Mucosa of stomach (tissue), 1 donor: Measurements from ENCODE around the gene RREB1.

Source experiments
- H3K27me3 ChIP-seq: one replicate; pipeline ENCODE4 v1.7.0; 2013; ENCODE audit warnings: mild to moderate bottlenecking, low read length; ENCODE audit not compliant: control insufficient read depth, insufficient read depth
- H3K36me3 ChIP-seq: one replicate; pipeline ENCODE4 v1.7.0; 2013; ENCODE audit warnings: low read length; ENCODE audit not compliant: control insufficient read depth, insufficient read depth
- H3K4me1 ChIP-seq: one replicate; pipeline ENCODE4 v1.7.0; 2013; ENCODE audit warnings: mild to moderate bottlenecking, low read length; ENCODE audit not compliant: control insufficient read depth, insufficient read depth
- H3K4me3 ChIP-seq: one replicate; pipeline ENCODE4 v1.7.0; 2013; ENCODE audit warnings: low read length
- H3K9ac ChIP-seq: one replicate; pipeline ENCODE4 v1.7.0; 2013; ENCODE audit warnings: mild to moderate bottlenecking, low read length, moderate library complexity
- H3K9me3 ChIP-seq: one replicate; pipeline ENCODE4 v1.7.0; 2013; ENCODE audit warnings: mild to moderate bottlenecking, low read length, moderate library complexity; ENCODE audit not compliant: control insufficient read depth
- donor health status: Pancreatic carcinoma.

Gene RREB1

DNA sequence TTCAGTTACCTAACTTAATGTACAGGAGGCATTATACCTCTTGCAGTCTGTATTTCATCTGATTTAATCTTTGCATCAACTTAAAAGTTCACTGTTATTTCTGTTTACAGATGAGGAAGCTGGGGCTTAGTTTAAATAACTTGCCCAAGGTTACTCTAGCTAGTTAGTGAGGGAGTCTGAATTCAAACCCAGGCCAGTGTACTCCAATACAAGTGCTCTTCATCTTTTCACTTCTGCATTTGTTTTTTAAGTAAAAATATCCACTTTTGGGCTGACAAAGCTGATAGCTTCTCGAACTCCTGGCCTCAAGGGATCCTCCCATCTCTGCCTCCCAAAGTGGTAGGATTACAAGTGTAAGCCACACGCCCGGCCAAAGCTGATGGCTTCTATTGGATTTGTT lies 23.6 kb downstream of the RREB1 start:
- no peaks in the 10 kb centered on the region for H3K9me3 ChIP-seq
- H3K4me1 ChIP-seq: peaks cover 35% of the 10 kb centered on the region
- no peak overlapping the region for H3K9ac ChIP-seq
- H3K4me3 ChIP-seq: no peak overlapping the region
- H3K36me3 ChIP-seq: no peaks in the 10 kb centered on the region
- H3K27me3 ChIP-seq: no peaks in the 10 kb centered on the region

DNA sequence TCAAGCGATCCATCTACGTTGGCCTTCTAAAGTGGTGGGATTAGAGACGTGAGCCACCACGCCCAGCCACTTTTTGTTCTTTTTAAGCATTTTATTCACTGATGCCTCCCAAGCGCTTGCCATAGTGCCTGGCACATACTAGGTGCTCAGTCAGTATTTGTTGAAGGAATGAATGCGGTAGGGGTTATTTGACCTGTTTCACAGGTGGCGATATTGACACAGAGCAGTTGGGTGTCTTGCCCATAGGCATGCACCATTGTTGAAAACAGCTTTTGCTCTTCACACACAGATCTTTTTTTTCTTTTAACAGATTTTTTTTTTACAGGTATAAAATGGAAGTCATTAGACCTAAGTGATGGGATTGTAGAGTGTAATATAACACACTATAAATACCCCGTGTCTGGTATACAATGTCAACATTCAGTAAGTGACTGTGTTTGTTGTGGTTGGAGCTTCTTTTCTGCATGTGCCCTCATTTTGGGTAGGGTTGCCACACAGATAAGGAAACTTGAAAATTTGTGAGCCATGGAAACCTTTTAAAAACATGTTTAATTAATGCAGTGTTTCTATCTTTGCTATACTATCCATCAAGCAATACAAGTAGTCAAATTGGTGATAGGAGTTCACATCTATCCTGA lies 24.8 kb downstream of the RREB1 start:
- Histone ChIP-seq H3K9me3 (no peaks in the 10 kb centered on the region), H3K27me3 (no peaks in the 10 kb centered on the region), H3K4me3 (no peak overlapping the region), H3K9ac (no peak overlapping the region), H3K4me1 (peaks cover 45% of the 10 kb centered on the region), H3K36me3 (no peaks in the 10 kb centered on the region)

- no peaks in the 10 kb centered on the region for H3K27me3 ChIP-seq
- H3K4me1 ChIP-seq: peaks cover 34% of the 10 kb centered on the region
- no peak overlapping the region for H3K4me3 ChIP-seq
- no peaks in the 10 kb centered on the region for H3K9me3 ChIP-seq
- H3K36me3 ChIP-seq: no peaks in the 10 kb centered on the region
- H3K9ac ChIP-seq: no peak overlapping the region
These were observed 27.4 kb downstream of the RREB1 start for GRCh38 chr6:7134999-7135745.

DNA sequence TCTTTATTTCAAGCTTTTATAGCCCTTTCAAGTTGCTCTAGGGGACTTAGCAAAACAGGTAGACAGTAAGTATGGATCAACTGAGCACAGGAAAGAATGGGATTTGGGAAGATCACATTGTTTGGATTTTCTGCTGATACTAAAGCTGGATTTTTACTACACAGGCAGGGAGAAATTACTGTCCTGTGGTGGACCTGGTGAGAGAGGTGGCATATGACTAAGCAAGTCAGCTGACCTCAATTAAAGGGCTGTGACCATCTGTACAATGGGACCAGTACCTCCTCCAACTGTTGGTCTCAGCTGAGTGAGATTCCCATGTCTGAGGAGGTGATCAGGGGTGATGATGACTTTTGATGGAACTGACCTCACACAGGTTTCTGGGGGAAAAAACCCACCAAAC lies 28.0 kb downstream of the RREB1 start:
- H3K9me3 ChIP-seq: no peaks in the 10 kb centered on the region
- no peaks in the 10 kb centered on the region for H3K36me3 ChIP-seq
- no peak overlapping the region for H3K9ac ChIP-seq
- no peak overlapping the region for H3K4me3 ChIP-seq
- H3K27me3 ChIP-seq: no peaks in the 10 kb centered on the region
- peaks cover 30% of the 10 kb centered on the region for H3K4me1 ChIP-seq

- Histone ChIP-seq H3K36me3 (no peaks in the 10 kb centered on the region), H3K27me3 (no peaks in the 10 kb centered on the region), H3K9ac (peak overlapping the region; percentile 4), H3K9me3 (no peaks in the 10 kb centered on the region), H3K4me3 (no peak overlapping the region), H3K4me1 (peaks cover 35% of the 10 kb centered on the region)
These were observed 29.1 kb downstream of the RREB1 start for GRCh38 chr6:7136859-7137334.

GRCh38 chr6:7137335-7138045 lies 29.7 kb downstream of the RREB1 start:
- H3K9me3 ChIP-seq: no peaks in the 10 kb centered on the region
- no peaks in the 10 kb centered on the region for H3K36me3 ChIP-seq
- H3K4me3 ChIP-seq: no peak overlapping the region
- H3K27me3 ChIP-seq: no peaks in the 10 kb centered on the region
- peak overlapping the region; percentile 4 for H3K9ac ChIP-seq
- peaks cover 40% of the 10 kb centered on the region for H3K4me1 ChIP-seq

- no peak overlapping the region for H3K4me3 ChIP-seq
- H3K9ac ChIP-seq: no peak overlapping the region
- no peaks in the 10 kb centered on the region for H3K27me3 ChIP-seq
- no peaks in the 10 kb centered on the region for H3K9me3 ChIP-seq
- peaks cover 39% of the 10 kb centered on the region for H3K4me1 ChIP-seq
- H3K36me3 ChIP-seq: no peaks in the 10 kb centered on the region
These were observed 30.3 kb downstream of the RREB1 start for GRCh38 chr6:7138046-7138531.

DNA sequence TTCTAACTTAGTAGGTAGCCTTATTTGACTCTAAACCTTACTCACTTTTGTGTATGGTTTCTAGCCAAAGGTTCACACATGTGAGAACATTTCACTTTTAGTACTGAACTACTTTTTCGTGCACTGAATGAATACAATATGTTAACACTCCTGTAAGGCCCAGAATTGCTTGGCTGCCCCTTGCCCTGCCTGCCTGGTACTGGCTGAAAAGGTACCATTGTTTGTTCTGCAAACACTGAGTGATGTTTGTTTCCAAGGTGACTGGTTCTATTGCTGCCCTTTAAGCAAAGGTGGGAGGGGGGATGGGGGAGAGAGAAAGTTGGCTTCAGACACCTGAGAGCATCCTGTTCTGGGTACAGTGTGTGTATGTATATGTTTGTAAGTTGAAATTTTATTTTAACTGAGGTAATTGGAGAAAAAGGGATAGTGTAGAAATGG lies 31.2 kb downstream of the RREB1 start:
- no peak overlapping the region for H3K9ac ChIP-seq
- H3K4me1 ChIP-seq: peaks cover 44% of the 10 kb centered on the region

GRCh38 chr6:7139835-7140470 lies 32.2 kb downstream of the RREB1 start:
- no peaks in the 10 kb centered on the region for H3K9me3 ChIP-seq
- peak overlapping the region; percentile 79 for H3K9ac ChIP-seq
- no peak overlapping the region for H3K4me3 ChIP-seq
- H3K4me1 ChIP-seq: peaks cover 49% of the 10 kb centered on the region
- H3K27me3 ChIP-seq: no peaks in the 10 kb centered on the region
- H3K36me3 ChIP-seq: no peaks in the 10 kb centered on the region

More for the DNA sequence above, 31.2 kb downstream of the RREB1 start:
- Histone ChIP-seq H3K27me3 (no peaks in the 10 kb centered on the region), H3K9me3 (no peaks in the 10 kb centered on the region), H3K36me3 (no peaks in the 10 kb centered on the region), H3K4me3 (no peak overlapping the region)

DNA sequence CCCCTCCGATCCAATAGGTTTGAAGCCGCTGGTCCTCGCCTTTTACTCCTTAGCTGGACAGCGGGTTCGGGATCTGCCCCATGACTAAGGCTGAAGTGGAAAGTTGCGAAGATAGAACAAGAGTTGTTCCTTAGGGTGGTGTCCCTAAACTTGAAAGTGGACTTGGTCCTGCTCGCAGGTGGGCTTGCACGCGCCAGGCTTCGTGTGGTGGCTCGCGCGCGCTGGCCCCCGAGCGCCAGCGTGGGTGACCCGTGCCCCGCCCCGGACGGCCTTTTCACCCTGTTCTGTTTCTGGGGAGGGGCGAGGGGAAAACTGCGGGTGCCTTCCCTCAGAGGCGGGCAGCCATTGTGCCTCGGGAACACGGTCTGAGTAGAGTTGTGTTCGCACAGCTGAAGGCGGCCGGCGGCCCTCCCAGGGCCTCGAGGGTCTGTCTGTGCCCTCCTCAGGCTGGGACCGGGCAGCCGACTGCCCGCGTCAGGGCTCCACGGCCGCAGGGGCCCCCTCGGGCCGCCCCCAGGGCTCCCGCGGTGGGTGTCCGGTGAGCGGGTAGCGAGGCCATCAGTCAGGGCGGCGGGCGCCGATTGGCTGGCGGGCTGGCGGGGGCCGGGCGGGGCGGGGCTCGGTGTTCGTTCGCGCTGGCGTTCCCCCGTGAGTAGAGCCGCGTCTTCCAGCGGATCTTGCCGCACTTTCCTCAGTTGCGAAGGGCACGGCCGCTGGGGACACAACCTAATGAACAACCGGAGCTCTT lies 33.0 kb downstream of the RREB1 start:
- H3K4me3 ChIP-seq: peak overlapping the region; percentile 33
- no peaks in the 10 kb centered on the region for H3K36me3 ChIP-seq
- H3K9ac ChIP-seq: peak overlapping the region; percentile 79
- H3K9me3 ChIP-seq: no peaks in the 10 kb centered on the region
- no peaks in the 10 kb centered on the region for H3K27me3 ChIP-seq
- H3K4me1 ChIP-seq: peaks cover 57% of the 10 kb centered on the region

- Histone ChIP-seq H3K36me3 (no peaks in the 10 kb centered on the region), H3K27me3 (no peaks in the 10 kb centered on the region), H3K9ac (no peak overlapping the region), H3K4me3 (no peak overlapping the region), H3K4me1 (peaks cover 64% of the 10 kb centered on the region), H3K9me3 (no peaks in the 10 kb centered on the region)
These were observed 34.6 kb downstream of the RREB1 start for GRCh38 chr6:7142228-7142801.
